Measurements from ENCODE around the gene ASS1. TPM values are rescaled to one million over a fixed set of nuclear protein-coding genes. Genes with fewer than 3 reads are reported as not detected.

The ASS1 gene
- total and polyA plus RNA-seq, 10 donors, result 15.4 to 37.4 (median 26.6) TPM

GRCh38 chr9:130522233-130522808 lies 77.6 kb downstream of the ASS1 start:
- H3K4me3 ChIP-seq, result no peak overlapping the region
- no peaks in the 10 kb centered on the region for H3K4me1 ChIP-seq
- no peak overlapping the region for H3K27ac ChIP-seq
- DNase-seq, result no peak
- H3K36me3 ChIP-seq, result no peaks in the 10 kb centered on the region
- TF ChIP-seq POLR2AphosphoS5 (IDR thresholded peaks at IDR 0.05) (no peak), CTCF (IDR thresholded peaks at IDR 0.05 in 8 of 11, conservative IDR thresholded peaks at IDR 0.05 in 3 of 11) (no peak), POLR2A (IDR thresholded peaks at IDR 0.05) (no peak)
- 36 to 58% (median 45%) methylated on average over 7 of the region's 7 CpGs for WGBS, 5 donors
- H3K9me3 ChIP-seq, result no peaks in the 10 kb centered on the region
- intact Hi-C loops (cut with DNase I; ENCODE audit: low total_unique reads), result no loop called here
- H3K27me3 ChIP-seq (replicated peaks in 1 of 7), result peaks cover 0 to 48% (median 0%) of the 10 kb centered on the region in 7 donors

GRCh38 chr9:130523921-130524320 lies 79.2 kb downstream of the ASS1 start:
- no peak overlapping the region for H3K27ac ChIP-seq
- peaks cover 0 to 60% (median 0%) of the 10 kb centered on the region in 7 donors for H3K27me3 ChIP-seq (replicated peaks in 1 of 7)
- H3K4me1 ChIP-seq, result no peaks in the 10 kb centered on the region
- no peak for DNase-seq
- 55 to 62% (median 56%) methylated on average over 7 to 12 of the region's 12 CpGs for WGBS, 5 donors
- H3K9me3 ChIP-seq, result no peaks in the 10 kb centered on the region
- H3K36me3 ChIP-seq, result no peaks in the 10 kb centered on the region
- H3K4me3 ChIP-seq, result no peak overlapping the region
- TF ChIP-seq CTCF (IDR thresholded peaks at IDR 0.05 in 8 of 11, conservative IDR thresholded peaks at IDR 0.05 in 3 of 11) (no peak), POLR2A (IDR thresholded peaks at IDR 0.05) (no peak), POLR2AphosphoS5 (IDR thresholded peaks at IDR 0.05) (no peak)
- intact Hi-C loops (cut with DNase I; ENCODE audit: low total_unique reads), result no loop called here

GRCh38 chr9:130526193-130526853 lies 81.6 kb downstream of the ASS1 start:
- no peaks in the 10 kb centered on the region for H3K9me3 ChIP-seq
- intact Hi-C loops (cut with DNase I; ENCODE audit: low total_unique reads), result no loop called here
- TF ChIP-seq POLR2A (IDR thresholded peaks at IDR 0.05), result no peak
- H3K27me3 ChIP-seq (replicated peaks in 1 of 7), result peaks cover 0 to 54% (median 0%) of the 10 kb centered on the region in 7 donors
- H3K4me1 ChIP-seq, result no peaks in the 10 kb centered on the region
- H3K4me3 ChIP-seq, result no peak overlapping the region
- DNase-seq, result no peak
- no peaks in the 10 kb centered on the region for H3K36me3 ChIP-seq
- 64 to 90% (median 81%) methylated on average over 8 to 18 of the region's 18 CpGs for WGBS, 5 donors
- no peak overlapping the region for H3K27ac ChIP-seq

GRCh38 chr9:130526854-130527650 lies 82.3 kb downstream of the ASS1 start:
- no peak for DNase-seq

More at GRCh38 chr9:130526854-130527650, 82.3 kb downstream of the ASS1 start:
- no peak overlapping the region for H3K27ac ChIP-seq
- no peaks in the 10 kb centered on the region for H3K9me3 ChIP-seq
- H3K4me3 ChIP-seq, result no peak overlapping the region
- peaks cover 0 to 54% (median 0%) of the 10 kb centered on the region in 7 donors for H3K27me3 ChIP-seq (replicated peaks in 1 of 7)
- intact Hi-C loops (cut with DNase I; ENCODE audit: low total_unique reads), result no loop called here
- H3K4me1 ChIP-seq, result no peaks in the 10 kb centered on the region
- no peaks in the 10 kb centered on the region for H3K36me3 ChIP-seq
- WGBS, 5 donors, result 72 to 84% (median 81%) methylated on average over 19 to 31 of the region's 31 CpGs
- TF ChIP-seq CTCF (IDR thresholded peaks at IDR 0.05 in 8 of 11, conservative IDR thresholded peaks at IDR 0.05 in 3 of 11) (no peak), POLR2AphosphoS5 (IDR thresholded peaks at IDR 0.05) (no peak), POLR2A (IDR thresholded peaks at IDR 0.05) (no peak)

Data from spleen (tissue), 11 donors.